NB4 (cell line): Measurements from ENCODE around the gene PDYN.

Experiments
- CTCF ChIP-seq: IDR thresholded peaks from one replicate; pipeline ENCODE4 v1.5.1; 2012; ENCODE audit warnings: low read depth, low read length
- MAX ChIP-seq: IDR thresholded peaks from 2 replicates; pipeline ENCODE4 v1.6.1; 2011; ENCODE audit warnings: low read depth, low read length

GRCh38 chr20:1951436-1952115 is 42.3 kb downstream of the PDYN start:
- no peak for TF ChIP-seq MAX
- no peak for TF ChIP-seq CTCF
